GM12864 (cell line): ENCODE data around the gene TRMT44.
"Not testable (repeated sequence)": the region's sequence is repeated elsewhere in the genome, so short reads cannot be mapped to it uniquely, and the experiment has no call there.

Experiments used
- DNase-seq: peaks from one replicate; pipeline ENCODE4 v3.0.0-alpha.2; 2011; ENCODE audit warnings: low read depth
- H3K4me3 ChIP-seq: 2 replicates; pipeline ENCODE4 v1.5.1; 2011; ENCODE audit warnings: mild to moderate bottlenecking, low read depth, low read length, control low read depth
- TF ChIP-seq, protein P1 (sequence below): IDR thresholded peaks from 2 replicates; pipeline ENCODE4 v1.5.1; 2011; ENCODE audit warnings: low read depth, mild to moderate bottlenecking, moderate library complexity, low read length, control low read depth, inconsistent platforms; ENCODE audit errors: missing control alignments

Gene TRMT44

DNA sequence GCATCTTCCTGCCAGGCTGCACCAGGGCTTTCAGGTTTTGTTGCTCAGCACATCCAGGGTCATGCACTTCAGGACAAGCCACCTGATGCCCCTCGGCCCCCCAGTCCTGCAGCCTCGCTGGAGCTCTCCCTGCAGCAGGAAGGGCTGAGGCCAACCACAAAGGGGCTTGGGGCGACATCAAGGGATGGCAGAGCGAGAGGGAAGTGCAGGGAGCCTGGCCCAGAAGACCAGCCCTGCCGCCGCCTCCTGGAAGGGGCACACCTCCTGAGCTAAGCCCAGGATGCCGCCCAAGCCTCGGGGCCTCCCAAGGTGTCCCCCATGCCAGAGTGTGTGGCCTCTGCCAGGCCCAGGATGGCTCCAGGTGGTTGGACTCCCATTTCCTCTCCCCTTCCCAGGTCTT lies 37.1 kb downstream of the TRMT44 start:
- H3K4me3 ChIP-seq, result no peak overlapping the region
- DNase-seq, result no peak
- TF ChIP-seq, protein P1, sequence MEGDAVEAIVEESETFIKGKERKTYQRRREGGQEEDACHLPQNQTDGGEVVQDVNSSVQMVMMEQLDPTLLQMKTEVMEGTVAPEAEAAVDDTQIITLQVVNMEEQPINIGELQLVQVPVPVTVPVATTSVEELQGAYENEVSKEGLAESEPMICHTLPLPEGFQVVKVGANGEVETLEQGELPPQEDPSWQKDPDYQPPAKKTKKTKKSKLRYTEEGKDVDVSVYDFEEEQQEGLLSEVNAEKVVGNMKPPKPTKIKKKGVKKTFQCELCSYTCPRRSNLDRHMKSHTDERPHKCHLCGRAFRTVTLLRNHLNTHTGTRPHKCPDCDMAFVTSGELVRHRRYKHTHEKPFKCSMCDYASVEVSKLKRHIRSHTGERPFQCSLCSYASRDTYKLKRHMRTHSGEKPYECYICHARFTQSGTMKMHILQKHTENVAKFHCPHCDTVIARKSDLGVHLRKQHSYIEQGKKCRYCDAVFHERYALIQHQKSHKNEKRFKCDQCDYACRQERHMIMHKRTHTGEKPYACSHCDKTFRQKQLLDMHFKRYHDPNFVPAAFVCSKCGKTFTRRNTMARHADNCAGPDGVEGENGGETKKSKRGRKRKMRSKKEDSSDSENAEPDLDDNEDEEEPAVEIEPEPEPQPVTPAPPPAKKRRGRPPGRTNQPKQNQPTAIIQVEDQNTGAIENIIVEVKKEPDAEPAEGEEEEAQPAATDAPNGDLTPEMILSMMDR, result no peak

DNA sequence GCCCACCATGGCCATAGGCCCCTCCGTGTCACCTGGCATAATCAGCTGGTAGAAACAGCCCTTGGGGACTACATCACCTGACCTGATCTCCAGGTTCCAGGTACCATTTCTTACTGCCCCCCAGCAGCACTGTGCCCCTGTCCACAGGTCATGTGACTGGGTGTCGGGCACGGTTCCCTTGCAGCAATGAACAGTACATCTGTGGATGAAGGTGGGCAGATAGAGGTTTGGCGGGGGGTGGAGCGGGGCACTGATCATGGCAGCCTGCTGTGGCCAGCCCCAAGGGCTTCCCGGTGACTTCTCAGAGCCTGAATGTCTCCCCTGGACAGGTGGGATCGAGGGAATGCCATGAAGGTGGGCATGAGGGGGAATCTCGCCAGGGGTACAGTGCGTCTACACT lies 37.8 kb downstream of the TRMT44 start:
- DNase-seq, result no peak
- TF ChIP-seq, protein P1, result no peak
- H3K4me3 ChIP-seq, result no peak overlapping the region

DNA sequence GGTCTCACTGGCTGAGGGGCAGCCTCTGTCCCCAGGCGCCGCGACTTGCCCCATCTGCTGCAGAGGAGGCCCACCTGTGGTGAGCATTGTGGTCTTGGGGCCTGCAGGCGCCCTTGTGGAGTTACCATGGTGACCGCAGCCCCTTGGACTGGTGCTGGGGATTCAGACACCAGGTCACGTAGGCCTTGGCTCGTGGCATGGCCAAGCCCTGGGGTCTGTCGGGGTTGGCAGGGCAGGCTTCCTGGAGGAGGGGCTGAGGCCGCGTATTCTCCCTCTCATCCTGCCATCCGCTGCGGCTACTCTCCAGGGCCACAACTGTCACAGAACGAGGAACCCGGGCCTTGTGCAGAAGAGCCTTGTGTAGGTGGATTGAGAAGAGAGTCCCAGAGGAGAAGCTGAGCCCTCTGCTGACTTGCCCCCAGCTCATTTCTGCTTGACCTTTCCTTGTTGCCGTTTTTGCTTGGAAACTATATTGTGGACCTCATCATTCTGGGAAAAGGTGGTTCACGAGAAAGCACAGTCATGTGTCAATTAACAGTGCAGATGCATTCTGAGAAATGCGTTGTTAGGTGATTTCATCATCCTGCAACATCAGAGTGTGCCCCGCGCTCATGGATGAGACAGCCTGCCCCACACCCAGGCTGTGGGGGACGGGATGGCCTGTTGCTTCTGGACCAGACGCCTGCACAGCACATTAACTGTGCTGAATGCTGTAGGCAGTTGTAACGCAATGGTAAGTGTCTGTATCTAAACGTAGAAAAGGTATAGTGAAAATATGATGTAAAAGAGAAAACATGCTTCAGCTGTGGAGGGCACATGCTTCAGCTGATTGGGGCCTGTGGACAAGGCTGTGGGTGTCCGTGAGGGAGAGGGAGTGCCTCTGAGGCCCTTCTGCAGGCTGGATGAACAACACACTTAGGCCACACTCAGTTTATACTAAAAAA lies 38.5 kb downstream of the TRMT44 start:
- TF ChIP-seq, protein P1, result no peak
- H3K4me3 ChIP-seq, result no peak overlapping the region
- DNase-seq, result no peak

DNA sequence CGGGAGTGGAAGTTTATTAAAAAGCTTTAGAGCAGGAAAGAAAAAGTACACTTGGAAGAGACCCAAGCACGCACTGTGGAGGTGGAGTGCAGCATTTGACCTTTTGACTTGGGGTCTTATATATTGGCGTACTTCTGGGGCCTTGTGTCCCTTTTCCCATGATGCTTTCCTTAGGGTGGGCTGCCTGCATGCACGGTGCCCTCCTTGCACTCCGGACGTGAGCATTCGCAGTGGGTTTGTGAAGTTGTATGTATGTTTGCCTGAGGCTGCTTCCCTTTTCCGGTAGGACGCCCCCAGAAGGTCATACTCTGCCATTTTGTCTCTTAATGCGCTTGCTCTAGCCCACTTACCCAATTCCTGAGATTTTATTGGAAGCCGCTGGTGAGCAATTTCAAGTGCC lies 39.6 kb downstream of the TRMT44 start:
- H3K4me3 ChIP-seq, result no peak overlapping the region
- TF ChIP-seq, protein P1, result no peak
- no peak for DNase-seq

DNA sequence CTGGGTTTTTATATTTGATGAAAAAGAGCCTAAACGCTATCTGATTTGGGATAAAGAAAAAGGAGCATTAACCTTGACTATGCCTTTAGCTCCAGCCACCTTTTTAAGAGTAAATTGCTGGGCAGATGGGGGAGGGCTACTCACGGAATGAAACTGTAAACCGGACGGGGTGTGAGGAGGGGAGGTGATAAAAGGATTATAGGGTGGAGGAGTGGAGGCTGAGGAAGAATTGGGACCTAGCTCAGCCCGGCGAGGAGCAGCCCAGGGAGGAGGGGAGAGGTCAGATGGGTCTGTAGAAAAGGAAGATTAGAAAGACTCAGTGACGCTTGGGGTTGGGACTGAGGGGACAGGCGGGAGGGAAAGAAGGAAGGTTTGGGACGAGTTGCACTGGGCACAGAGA lies 46.1 kb downstream of the TRMT44 start:
- DNase-seq, H3K4me3 ChIP-seq: not testable (repeated sequence)

DNA sequence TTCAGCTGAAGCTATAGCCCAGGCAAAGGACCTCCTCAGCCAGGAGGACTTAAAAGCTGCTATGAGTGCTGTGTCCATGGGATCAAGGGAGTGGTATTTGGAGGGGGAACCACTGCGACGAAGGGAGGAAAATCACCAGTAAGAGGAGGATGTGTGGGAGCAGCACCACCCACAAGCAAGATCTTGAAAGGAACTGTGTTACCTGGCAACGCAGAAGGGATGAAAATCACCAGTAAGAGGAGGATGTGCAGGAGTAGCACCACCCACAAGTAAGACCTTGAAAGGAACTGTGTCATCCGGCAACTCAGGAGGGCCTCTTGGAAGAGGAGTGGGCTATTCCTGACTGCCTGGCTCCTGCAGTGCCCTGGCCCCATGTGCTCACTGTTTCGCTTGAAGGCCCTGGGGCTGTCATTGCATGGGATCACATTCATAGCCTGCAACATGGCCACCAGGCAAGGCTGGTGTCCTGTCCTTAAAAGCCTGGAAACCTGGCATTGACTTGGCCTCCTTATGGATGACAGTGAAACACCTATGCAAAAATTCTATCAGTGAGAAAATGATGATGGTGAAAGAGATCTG lies 48.3 kb downstream of the TRMT44 start:
- TF ChIP-seq, protein P1, result no peak
- no peak for DNase-seq
- H3K4me3 ChIP-seq, result no peak overlapping the region

DNA sequence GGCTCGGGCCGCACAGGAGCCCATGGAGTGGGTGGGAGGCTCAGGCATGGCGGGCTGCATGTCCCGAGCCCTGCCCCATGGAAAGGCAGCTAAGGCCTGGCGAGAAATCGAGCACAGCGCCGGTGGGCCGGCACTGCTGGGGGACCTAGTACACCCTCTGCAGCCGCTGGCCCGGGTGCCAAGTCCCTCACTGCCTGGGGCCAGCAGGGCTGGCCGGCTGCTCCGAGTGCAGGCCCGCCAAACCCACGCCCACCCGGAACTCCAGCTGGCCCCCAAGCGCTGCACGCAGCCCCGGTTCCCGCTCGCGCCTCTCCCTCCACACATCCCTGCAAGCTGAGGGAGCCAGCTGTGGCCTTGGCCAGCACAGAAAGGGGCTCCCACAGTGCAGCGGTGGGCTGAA lies 50.9 kb downstream of the TRMT44 start:
- DNase-seq, result not testable (repeated sequence)

DNA sequence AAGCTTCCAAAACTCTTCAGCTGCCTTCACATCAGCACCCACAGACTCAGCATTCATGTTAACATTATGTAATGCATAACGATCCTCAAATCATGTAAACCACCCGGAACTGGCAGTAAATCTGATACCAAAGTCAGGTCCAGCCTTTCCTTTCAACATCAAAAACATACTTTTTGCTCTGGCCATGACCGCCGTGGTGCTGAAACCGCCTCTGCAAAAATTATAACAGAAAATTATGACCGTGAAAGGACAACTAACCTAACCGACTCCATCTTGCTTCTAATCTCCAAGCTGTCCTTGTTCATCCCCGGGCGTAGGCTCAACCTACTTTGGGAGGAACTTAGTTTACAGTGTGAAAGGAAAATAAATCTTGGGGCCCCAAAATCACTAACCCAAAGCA lies 51.6 kb downstream of the TRMT44 start:
- H3K4me3 ChIP-seq, result no peak overlapping the region
- DNase-seq, result no peak
- TF ChIP-seq, protein P1, result no peak

More for the DNA sequence above, 50.9 kb downstream of the TRMT44 start:
- not testable (repeated sequence) for H3K4me3 ChIP-seq
